ENCODE measurements around the gene HTR4.

DNA sequence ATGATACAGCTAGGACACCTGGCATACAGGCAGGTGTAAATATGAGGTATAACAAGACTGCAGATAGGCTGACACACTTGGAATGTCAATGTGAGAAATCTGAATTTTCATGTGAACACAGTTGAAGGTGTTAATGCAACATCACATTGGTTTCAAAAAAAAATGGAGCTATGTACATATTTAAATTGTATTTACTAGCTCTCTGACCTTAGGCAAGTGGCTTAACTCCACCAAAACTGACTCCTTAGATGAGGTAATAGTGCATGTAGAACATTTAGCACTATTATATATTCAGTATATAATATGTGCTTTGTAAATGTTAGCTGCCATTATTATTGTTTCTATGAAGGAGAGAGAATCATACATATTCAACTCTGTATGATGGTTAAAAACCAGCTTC is 48.0 kb downstream of the HTR4 start:
- TF ChIP-seq POLR2A (IDR thresholded peaks at IDR 0.05; ENCODE audit: low read length) (no peak), GATA1 (IDR thresholded peaks at IDR 0.05; ENCODE audit: low read depth, low read length) (no peak)
